ENCODE data around the gene DUSP2.
"Not testable (repeated sequence)": the region's sequence is repeated elsewhere in the genome, so short reads cannot be mapped to it uniquely, and the experiment has no call there.

DUSP2 gene

DNA sequence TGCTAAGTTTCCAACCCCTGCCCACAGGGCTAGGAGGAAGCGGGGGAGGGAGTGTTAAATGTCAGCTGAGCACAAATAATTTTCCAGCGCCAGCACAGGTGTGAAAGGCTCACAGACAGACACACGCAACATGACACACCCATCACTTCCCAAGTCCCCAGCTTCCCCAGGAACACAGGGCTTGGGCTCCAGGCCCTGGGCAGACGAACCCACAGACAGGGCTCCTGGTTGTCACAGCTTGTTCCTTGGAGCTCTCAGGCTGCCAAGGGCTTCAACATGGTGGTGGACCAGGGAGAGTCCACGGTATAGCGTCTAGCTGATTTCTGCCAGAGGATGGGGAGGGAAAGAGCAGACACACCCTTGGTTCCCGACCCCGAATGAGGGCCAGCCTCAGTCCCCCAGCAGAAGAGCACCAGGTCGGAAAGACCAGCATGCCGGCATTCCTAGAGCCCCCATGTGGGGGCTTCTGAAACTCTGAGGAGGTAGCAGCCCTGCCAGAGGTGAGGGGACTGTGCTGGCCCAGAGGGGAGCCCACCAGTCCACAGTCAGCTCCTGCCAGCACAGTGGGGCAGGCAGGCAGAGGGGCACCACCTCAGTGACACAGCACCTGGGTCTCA is 1.9 kb downstream of the DUSP2 start:
- peaks cover 8% of the 10 kb centered on the region for H3K4me1 ChIP-seq (ENCODE audit: control insufficient read depth, low read depth, low read length)
- no peak overlapping the region for H3K9ac ChIP-seq (ENCODE audit: low read length)
- no peaks in the 10 kb centered on the region for H3K36me3 ChIP-seq (ENCODE audit: control insufficient read depth, low read depth, low read length)
- H3K9me3 ChIP-seq (ENCODE audit: control insufficient read depth, low read depth, low read length), result no peaks in the 10 kb centered on the region
- peaks cover 29% of the 10 kb centered on the region for H3K27me3 ChIP-seq (ENCODE audit: control insufficient read depth, insufficient read depth, low read length)
- no peak overlapping the region for H3K27ac ChIP-seq (ENCODE audit: low read length)
- H3K4me3 ChIP-seq (ENCODE audit: low read length), result no peak overlapping the region

GRCh38 chr2:96142217-96143113 is 2.8 kb downstream of the DUSP2 start:
- H3K9ac ChIP-seq (ENCODE audit: low read length), result no peak overlapping the region

DNA sequence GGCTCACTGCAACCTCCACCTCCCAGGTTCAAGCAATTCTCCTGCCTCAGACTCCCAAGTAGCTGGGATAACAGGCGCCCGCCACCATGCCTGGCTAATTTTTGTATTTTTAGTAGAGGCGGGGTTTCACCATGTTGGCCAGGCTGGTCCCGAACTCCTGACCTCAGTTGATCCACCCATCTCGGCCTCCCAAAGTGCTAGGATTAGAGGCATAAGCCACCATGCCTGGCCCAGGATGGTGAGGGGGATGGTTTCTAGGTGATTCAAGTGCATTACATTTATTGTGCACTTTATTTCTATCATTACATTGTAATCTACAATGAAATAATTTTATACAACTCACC is 3.6 kb downstream of the DUSP2 start:
- not testable (repeated sequence) for H3K36me3 ChIP-seq (ENCODE audit: control insufficient read depth, low read depth, low read length); H3K9me3 ChIP-seq (ENCODE audit: control insufficient read depth, low read depth, low read length); H3K27ac ChIP-seq (ENCODE audit: low read length); H3K9ac ChIP-seq (ENCODE audit: low read length); H3K4me1 ChIP-seq (ENCODE audit: control insufficient read depth, low read depth, low read length); H3K4me3 ChIP-seq (ENCODE audit: low read length)
- peaks cover 25% of the 10 kb centered on the region for H3K27me3 ChIP-seq (ENCODE audit: control insufficient read depth, insufficient read depth, low read length)

More at GRCh38 chr2:96142217-96143113, 2.8 kb downstream of the DUSP2 start:
- H3K36me3 ChIP-seq (ENCODE audit: control insufficient read depth, low read depth, low read length), result no peaks in the 10 kb centered on the region
- no peak overlapping the region for H3K27ac ChIP-seq (ENCODE audit: low read length)
- H3K4me1 ChIP-seq (ENCODE audit: control insufficient read depth, low read depth, low read length), result no peaks in the 10 kb centered on the region
- H3K9me3 ChIP-seq (ENCODE audit: control insufficient read depth, low read depth, low read length), result no peaks in the 10 kb centered on the region
- H3K27me3 ChIP-seq (ENCODE audit: control insufficient read depth, insufficient read depth, low read length), result peaks cover 29% of the 10 kb centered on the region
- no peak overlapping the region for H3K4me3 ChIP-seq (ENCODE audit: low read length)

DNA sequence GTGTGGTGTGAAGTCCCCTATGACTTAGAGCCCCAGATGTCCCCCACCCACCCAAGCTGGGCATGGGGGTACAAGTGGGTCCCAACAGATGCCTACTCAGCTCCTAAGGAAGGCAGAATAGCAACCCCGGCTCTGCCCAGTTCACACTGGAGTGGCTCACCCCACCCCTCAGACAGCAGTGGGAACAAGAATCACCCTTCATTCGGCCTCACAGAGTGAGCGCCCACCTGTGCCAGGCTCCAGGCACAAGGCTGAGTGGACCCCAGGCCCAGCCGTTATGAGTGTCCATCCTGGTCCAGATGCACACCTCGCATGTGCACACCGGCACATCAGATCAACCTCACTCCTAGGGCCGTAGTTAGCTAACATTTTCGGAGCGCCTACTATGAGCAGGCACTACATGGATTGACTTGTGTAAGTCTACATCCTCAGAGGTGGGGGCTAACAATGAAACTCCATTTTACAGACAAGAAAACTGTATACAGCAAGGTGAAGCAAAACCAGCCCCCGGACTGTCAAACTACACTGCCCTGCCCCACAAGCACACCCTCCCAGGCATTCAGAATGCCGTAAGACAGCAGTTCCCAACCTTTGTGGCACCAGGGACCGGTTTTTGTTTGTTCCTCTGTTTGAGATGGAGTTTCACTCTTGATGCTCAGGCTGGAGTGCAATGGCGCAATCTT is 4.2 kb downstream of the DUSP2 start:
- no peaks in the 10 kb centered on the region for H3K4me1 ChIP-seq (ENCODE audit: control insufficient read depth, low read depth, low read length)
- no peak overlapping the region for H3K4me3 ChIP-seq (ENCODE audit: low read length)
- H3K9me3 ChIP-seq (ENCODE audit: control insufficient read depth, low read depth, low read length), result no peaks in the 10 kb centered on the region
- H3K36me3 ChIP-seq (ENCODE audit: control insufficient read depth, low read depth, low read length), result no peaks in the 10 kb centered on the region
- H3K27ac ChIP-seq (ENCODE audit: low read length), result no peak overlapping the region
- H3K27me3 ChIP-seq (ENCODE audit: control insufficient read depth, insufficient read depth, low read length), result peaks cover 21% of the 10 kb centered on the region
- no peak overlapping the region for H3K9ac ChIP-seq (ENCODE audit: low read length)

GRCh38 chr2:96139181-96139758 is 6.0 kb downstream of the DUSP2 start:
- peak overlapping the region; percentile 29 for H3K4me3 ChIP-seq (ENCODE audit: low read length)

GRCh38 chr2:96138179-96139145 is 6.8 kb downstream of the DUSP2 start, which contains the start of gene ASTL:
TSS of gene ASTL (minus strand) at chr2:96138502. CDS start at chr2:96138436, 66 bp downstream.
- no peaks in the 10 kb centered on the region for H3K36me3 ChIP-seq (ENCODE audit: control insufficient read depth, low read depth, low read length)

More at GRCh38 chr2:96139181-96139758, 6.0 kb downstream of the DUSP2 start:
- H3K9me3 ChIP-seq (ENCODE audit: control insufficient read depth, low read depth, low read length), result no peaks in the 10 kb centered on the region
- no peak overlapping the region for H3K27ac ChIP-seq (ENCODE audit: low read length)
- H3K36me3 ChIP-seq (ENCODE audit: control insufficient read depth, low read depth, low read length), result no peaks in the 10 kb centered on the region
- H3K9ac ChIP-seq (ENCODE audit: low read length), result no peak overlapping the region
- H3K4me1 ChIP-seq (ENCODE audit: control insufficient read depth, low read depth, low read length), result no peaks in the 10 kb centered on the region
- peaks cover 4% of the 10 kb centered on the region for H3K27me3 ChIP-seq (ENCODE audit: control insufficient read depth, insufficient read depth, low read length)

DNA sequence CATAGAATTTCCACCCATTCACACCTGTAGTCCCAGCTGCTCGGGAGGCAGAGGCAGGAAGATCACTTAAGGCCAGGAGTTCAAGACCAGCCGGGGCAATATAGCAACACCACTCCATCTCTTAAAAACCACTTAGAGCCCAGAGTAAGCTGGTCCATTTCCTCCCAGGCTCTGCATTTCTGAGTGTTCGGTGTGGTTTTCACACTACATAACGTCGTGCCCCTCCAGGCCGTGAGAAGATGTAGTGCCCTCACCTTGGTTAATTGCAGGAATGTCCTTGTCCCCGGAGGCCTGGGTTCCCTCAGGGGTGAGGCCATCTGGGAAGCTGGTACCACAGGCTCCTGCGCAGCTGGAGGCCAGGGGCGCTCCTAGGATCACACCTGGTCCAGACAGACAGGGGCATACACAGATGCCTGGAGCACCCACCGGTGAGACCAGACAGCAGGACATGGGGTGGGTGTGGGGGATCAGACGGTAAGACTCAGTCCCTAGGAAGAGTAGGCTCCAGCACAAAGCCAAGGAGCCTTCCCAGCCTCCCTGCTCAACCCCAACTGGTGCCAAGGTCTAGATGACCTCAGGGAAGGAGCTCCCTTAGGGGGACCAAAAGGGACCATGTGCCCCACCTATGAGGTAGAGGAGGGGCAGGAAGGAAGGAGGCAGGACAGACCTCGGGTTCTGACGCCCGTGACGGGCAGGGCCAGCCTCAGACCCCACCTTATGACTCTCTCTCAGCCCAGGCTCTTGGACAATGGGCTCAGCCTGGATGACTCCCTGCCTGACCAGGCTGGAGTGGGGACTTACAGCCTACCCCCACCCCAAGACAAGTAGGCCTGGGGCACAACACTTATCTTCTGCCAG is 7.7 kb downstream of the DUSP2 start:
- Histone ChIP-seq H3K9me3 (ENCODE audit: control insufficient read depth, low read depth, low read length) (no peaks in the 10 kb centered on the region), H3K36me3 (ENCODE audit: control insufficient read depth, low read depth, low read length) (no peaks in the 10 kb centered on the region), H3K4me3 (ENCODE audit: low read length) (no peak overlapping the region), H3K27me3 (ENCODE audit: control insufficient read depth, insufficient read depth, low read length) (no peaks in the 10 kb centered on the region), H3K9ac (ENCODE audit: low read length) (no peak overlapping the region), H3K27ac (ENCODE audit: low read length) (no peak overlapping the region), H3K4me1 (ENCODE audit: control insufficient read depth, low read depth, low read length) (no peaks in the 10 kb centered on the region)

More at GRCh38 chr2:96138179-96139145, 6.8 kb downstream of the DUSP2 start, which contains the start of gene ASTL:
- Histone ChIP-seq H3K9ac (ENCODE audit: low read length) (no peak within 1 kb of the TSS), H3K9me3 (ENCODE audit: control insufficient read depth, low read depth, low read length) (no peaks in the 10 kb centered on the region), H3K4me1 (ENCODE audit: control insufficient read depth, low read depth, low read length) (no peaks in the 10 kb centered on the region), H3K27ac (ENCODE audit: low read length) (no peak within 1 kb of the TSS), H3K4me3 (ENCODE audit: low read length) (peak within 1 kb of the TSS; percentile 29), H3K27me3 (ENCODE audit: control insufficient read depth, insufficient read depth, low read length) (no peaks in the 10 kb centered on the region)

- Histone ChIP-seq H3K9ac (ENCODE audit: low read length) (no peak overlapping the region), H3K27me3 (ENCODE audit: control insufficient read depth, insufficient read depth, low read length) (no peaks in the 10 kb centered on the region), H3K36me3 (ENCODE audit: control insufficient read depth, low read depth, low read length) (no peaks in the 10 kb centered on the region), H3K9me3 (ENCODE audit: control insufficient read depth, low read depth, low read length) (no peaks in the 10 kb centered on the region), H3K4me1 (ENCODE audit: control insufficient read depth, low read depth, low read length) (no peaks in the 10 kb centered on the region), H3K4me3 (ENCODE audit: low read length) (no peak overlapping the region), H3K27ac (ENCODE audit: low read length) (no peak overlapping the region)
Measured at GRCh38 chr2:96136129-96136720, 9.0 kb downstream of the DUSP2 start.

GRCh38 chr2:96135621-96136020 is 9.6 kb downstream of the DUSP2 start:
- Histone ChIP-seq H3K4me3 (ENCODE audit: low read length) (no peak overlapping the region), H3K9ac (ENCODE audit: low read length) (no peak overlapping the region), H3K4me1 (ENCODE audit: control insufficient read depth, low read depth, low read length) (no peaks in the 10 kb centered on the region), H3K27ac (ENCODE audit: low read length) (no peak overlapping the region), H3K9me3 (ENCODE audit: control insufficient read depth, low read depth, low read length) (no peaks in the 10 kb centered on the region), H3K27me3 (ENCODE audit: control insufficient read depth, insufficient read depth, low read length) (no peaks in the 10 kb centered on the region), H3K36me3 (ENCODE audit: control insufficient read depth, low read depth, low read length) (no peaks in the 10 kb centered on the region)

DNA sequence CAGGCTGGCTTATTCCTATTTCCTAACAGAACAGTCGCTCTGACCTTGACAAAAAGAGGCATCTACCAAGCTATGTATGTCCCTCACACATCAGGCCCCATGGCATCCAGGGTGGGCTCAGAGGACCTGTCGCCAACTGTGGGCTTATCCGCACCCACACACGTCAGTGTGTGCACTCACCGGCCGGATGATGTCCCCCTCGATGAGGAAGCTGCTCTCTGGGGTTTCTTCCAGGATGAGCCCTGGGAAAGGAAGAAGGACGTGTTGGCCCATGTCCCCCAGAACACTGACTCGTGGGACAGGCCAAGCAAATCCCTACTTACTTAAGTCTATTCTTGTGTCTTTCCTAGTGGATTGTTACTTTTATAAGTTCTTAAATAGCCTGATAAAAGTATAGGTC is 10.1 kb downstream of the DUSP2 start:
- no peaks in the 10 kb centered on the region for H3K9me3 ChIP-seq (ENCODE audit: control insufficient read depth, low read depth, low read length)
- no peaks in the 10 kb centered on the region for H3K4me1 ChIP-seq (ENCODE audit: control insufficient read depth, low read depth, low read length)
- no peaks in the 10 kb centered on the region for H3K27me3 ChIP-seq (ENCODE audit: control insufficient read depth, insufficient read depth, low read length)
- no peak overlapping the region for H3K9ac ChIP-seq (ENCODE audit: low read length)
- no peaks in the 10 kb centered on the region for H3K36me3 ChIP-seq (ENCODE audit: control insufficient read depth, low read depth, low read length)
- no peak overlapping the region for H3K4me3 ChIP-seq (ENCODE audit: low read length)
- no peak overlapping the region for H3K27ac ChIP-seq (ENCODE audit: low read length)
